Neuron (in vitro differentiated cells): Measurements from ENCODE around the gene ALG14.
"Not testable (repeated sequence)": the region's sequence is repeated elsewhere in the genome, so short reads cannot be mapped to it uniquely, and the experiment has no call there.

ENCODE experiments used
- H2AFZ ChIP-seq: one replicate; pipeline ENCODE4 v1.6.1; 2013; ENCODE audit warnings: low read depth, mild to moderate bottlenecking, inconsistent platforms, low read length, moderate library complexity
- H3K27me3 ChIP-seq: one replicate; pipeline ENCODE4 v1.6.1; 2013; ENCODE audit warnings: low read length; ENCODE audit not compliant: insufficient read depth
- H3K36me3 ChIP-seq: one replicate; pipeline ENCODE4 v1.6.1; 2013; ENCODE audit warnings: low read length; ENCODE audit not compliant: insufficient read depth
- H3K4me1 ChIP-seq: one replicate; pipeline ENCODE4 v1.6.1; 2013; ENCODE audit warnings: low read length; ENCODE audit not compliant: insufficient read depth
- H3K4me3 ChIP-seq: 2 replicates; pipeline ENCODE4 v1.5.1; 2013; ENCODE audit warnings: mild to moderate bottlenecking, low read length, moderate library complexity
- H3K9me3 ChIP-seq: one replicate; pipeline ENCODE4 v1.6.1; 2013; ENCODE audit warnings: low read length

ALG14 gene

DNA sequence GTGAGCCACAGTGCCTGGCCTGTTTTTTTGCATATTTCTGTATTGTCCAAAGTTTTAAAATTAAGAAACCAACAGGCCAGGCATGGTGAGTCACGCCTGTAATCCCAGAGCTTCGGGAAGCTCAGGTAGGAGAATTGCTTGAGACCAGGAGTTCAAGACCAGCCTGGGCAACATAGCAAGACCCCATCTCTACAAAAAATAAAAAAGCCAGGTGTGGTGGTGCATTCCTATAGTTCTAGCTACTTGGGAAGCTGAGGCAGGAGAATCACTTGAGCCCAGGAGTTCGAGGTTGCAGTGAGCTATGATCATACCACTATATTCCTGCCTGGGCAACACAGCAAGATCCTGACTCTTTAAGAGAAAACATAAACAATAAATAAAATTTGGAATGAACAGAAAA lies 25.1 kb downstream of the ALG14 start:
- H3K9me3 ChIP-seq, H3K27me3 ChIP-seq, H3K36me3 ChIP-seq, H3K4me1 ChIP-seq, H3K4me3 ChIP-seq, H2AFZ ChIP-seq: not testable (repeated sequence)

DNA sequence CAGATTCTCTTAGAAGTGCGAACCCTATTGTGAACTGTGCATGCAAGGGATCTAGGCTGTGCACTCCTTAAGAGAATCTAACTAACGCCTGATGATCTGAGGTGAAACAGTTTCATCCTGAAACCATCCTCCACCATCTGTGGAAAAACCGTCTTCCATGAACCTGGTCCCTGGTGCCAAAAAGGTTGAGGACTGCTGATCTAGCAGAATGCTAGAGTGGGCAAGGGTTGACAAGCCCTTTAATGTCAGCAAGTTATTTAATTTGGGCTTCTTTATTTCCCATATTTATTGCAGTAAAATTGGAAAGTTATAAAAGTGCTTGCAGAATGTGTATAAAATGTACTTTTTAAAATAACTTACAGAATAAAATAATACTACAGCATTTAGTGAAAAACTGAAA lies 26.4 kb downstream of the ALG14 start:
- H3K36me3 ChIP-seq: no peaks in the 10 kb centered on the region
- no peak overlapping the region for H3K4me3 ChIP-seq
- H3K4me1 ChIP-seq: peaks cover 11% of the 10 kb centered on the region
- no peak overlapping the region for H2AFZ ChIP-seq
- no peaks in the 10 kb centered on the region for H3K27me3 ChIP-seq
- no peaks in the 10 kb centered on the region for H3K9me3 ChIP-seq

- H3K4me1 ChIP-seq: peaks cover 9% of the 10 kb centered on the region
- no peaks in the 10 kb centered on the region for H3K9me3 ChIP-seq
- H2AFZ ChIP-seq: no peak overlapping the region
- no peaks in the 10 kb centered on the region for H3K27me3 ChIP-seq
- no peaks in the 10 kb centered on the region for H3K36me3 ChIP-seq
- no peak overlapping the region for H3K4me3 ChIP-seq
Observed at GRCh38 chr1:95043141-95043980, 29.4 kb downstream of the ALG14 start.

DNA sequence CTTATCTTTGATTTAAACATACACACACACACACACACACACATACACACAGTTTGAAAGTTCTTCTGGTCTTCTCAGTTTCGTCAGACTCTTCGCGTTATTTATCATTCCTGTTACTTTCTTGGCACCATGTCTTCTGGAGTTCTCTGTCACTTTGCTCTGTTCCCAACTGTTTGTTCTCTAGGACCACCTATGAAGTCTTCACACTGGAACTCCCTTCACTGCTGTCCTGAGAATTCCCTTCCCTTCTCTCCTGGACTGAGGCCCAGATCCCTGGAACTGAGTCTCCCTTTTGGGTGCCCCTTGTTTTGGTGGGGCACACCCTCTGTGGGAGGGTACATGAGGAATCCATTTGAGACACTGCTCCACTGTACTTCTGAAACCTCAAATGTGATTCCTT lies 30.5 kb downstream of the ALG14 start:
- no peaks in the 10 kb centered on the region for H3K36me3 ChIP-seq
- H3K9me3 ChIP-seq: no peaks in the 10 kb centered on the region
- H3K4me3 ChIP-seq: no peak overlapping the region
- no peaks in the 10 kb centered on the region for H3K27me3 ChIP-seq
- H2AFZ ChIP-seq: no peak overlapping the region
- H3K4me1 ChIP-seq: peaks cover 6% of the 10 kb centered on the region

GRCh38 chr1:95041491-95042165 lies 31.1 kb downstream of the ALG14 start:
- Histone ChIP-seq H2AFZ (no peak overlapping the region), H3K27me3 (no peaks in the 10 kb centered on the region), H3K36me3 (no peaks in the 10 kb centered on the region), H3K4me3 (no peak overlapping the region), H3K9me3 (peaks cover 2% of the 10 kb centered on the region), H3K4me1 (peaks cover 6% of the 10 kb centered on the region)

DNA sequence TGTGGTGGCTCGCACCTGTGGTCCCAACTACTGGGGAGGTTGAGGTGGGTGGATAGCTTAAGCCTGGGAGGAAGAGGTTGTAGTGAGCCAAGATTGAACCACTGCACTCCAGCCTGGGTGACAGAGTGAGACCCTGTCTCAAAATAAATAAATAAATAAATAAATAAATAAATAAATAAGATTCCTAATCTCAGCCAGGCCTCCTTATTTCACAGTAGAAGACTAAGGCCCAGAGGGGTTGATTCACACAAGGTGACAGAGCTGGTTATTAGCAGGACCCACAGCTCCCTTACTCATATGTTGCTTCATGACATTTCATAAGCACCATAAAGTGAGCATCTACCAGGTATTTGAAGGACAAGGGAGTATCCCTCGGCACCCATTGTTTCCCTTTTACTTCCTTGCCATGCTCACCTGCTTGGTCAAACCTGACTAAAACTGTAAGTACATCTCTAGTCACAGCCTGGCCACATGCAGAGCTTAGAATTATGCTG lies 32.7 kb downstream of the ALG14 start:
- no peaks in the 10 kb centered on the region for H3K27me3 ChIP-seq
- H3K4me1 ChIP-seq: peaks cover 6% of the 10 kb centered on the region
- H2AFZ ChIP-seq: no peak overlapping the region
- no peaks in the 10 kb centered on the region for H3K36me3 ChIP-seq
- no peak overlapping the region for H3K4me3 ChIP-seq
- peaks cover 2% of the 10 kb centered on the region for H3K9me3 ChIP-seq

- no peak overlapping the region for H3K4me3 ChIP-seq
- H3K27me3 ChIP-seq: no peaks in the 10 kb centered on the region
- H3K36me3 ChIP-seq: no peaks in the 10 kb centered on the region
- peaks cover 6% of the 10 kb centered on the region for H3K4me1 ChIP-seq
- H2AFZ ChIP-seq: no peak overlapping the region
- peaks cover 2% of the 10 kb centered on the region for H3K9me3 ChIP-seq
Observed at GRCh38 chr1:95039360-95040031, 33.3 kb downstream of the ALG14 start.

DNA sequence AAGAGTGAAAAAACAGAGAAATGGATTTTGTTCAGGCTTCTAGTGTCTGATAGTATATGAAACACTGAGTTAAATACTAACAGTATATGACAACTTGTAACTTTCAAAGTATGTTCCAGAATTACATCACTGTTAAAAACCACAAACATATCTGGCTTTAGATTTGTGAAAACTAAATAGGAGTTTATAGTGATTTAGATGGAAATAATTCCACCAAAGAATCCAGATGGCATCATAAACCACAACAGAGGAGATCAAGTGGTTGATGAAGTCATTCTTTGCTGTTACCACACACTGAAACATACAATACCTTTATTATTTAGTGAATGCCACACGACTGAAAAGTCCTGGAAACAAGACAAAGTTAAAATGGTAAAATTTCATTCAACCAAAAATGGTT lies 37.2 kb downstream of the ALG14 start:
- no peaks in the 10 kb centered on the region for H3K27me3 ChIP-seq
- H3K4me3 ChIP-seq: no peak overlapping the region
- no peaks in the 10 kb centered on the region for H3K4me1 ChIP-seq
- H3K9me3 ChIP-seq: peaks cover 2% of the 10 kb centered on the region
- H2AFZ ChIP-seq: no peak overlapping the region
- H3K36me3 ChIP-seq: no peaks in the 10 kb centered on the region

DNA sequence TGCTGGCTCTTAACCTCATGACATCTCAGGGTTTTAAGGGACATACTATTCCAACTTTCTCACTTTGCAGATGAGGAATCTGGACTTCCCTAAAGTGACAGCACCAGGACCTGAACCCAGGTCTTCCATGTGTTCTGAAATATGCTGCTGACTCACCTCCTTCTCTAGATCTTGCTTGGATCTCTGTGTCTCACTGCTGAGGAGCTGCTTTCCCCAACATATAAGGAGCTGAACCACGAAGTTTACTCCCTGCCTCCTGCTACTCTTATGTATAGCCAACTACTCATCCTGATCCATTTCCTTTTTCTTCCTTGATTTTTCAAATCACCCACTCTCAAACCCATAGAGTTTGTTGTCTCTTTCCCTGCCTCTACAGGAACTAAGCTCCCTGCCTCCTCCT lies 38.2 kb downstream of the ALG14 start:
- peaks cover 2% of the 10 kb centered on the region for H3K9me3 ChIP-seq
- H3K36me3 ChIP-seq: no peaks in the 10 kb centered on the region
- no peaks in the 10 kb centered on the region for H3K27me3 ChIP-seq
- no peak overlapping the region for H2AFZ ChIP-seq
- peaks cover 1% of the 10 kb centered on the region for H3K4me1 ChIP-seq
- H3K4me3 ChIP-seq: no peak overlapping the region

DNA sequence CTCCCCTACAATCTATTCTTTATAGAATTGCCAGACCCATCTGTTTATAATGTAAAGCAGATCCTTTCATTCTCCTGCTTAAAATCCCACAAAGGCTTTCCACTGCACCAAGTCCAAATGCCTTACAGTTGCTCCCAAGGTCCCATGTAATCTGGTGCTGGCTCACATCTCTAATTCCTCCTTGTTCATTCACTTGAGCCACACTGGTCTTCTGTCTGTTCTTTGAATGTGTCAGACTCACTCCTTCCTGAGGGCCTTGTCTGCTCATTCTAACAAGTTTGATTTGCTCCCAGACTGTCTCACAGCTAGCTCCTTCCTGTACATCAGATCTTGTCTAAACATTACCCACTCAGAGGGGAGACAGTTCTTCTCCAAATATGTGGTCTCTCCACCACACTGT lies 38.9 kb downstream of the ALG14 start:
- Histone ChIP-seq H2AFZ (no peak overlapping the region), H3K4me3 (no peak overlapping the region), H3K4me1 (peaks cover 4% of the 10 kb centered on the region), H3K27me3 (no peaks in the 10 kb centered on the region), H3K9me3 (peaks cover 2% of the 10 kb centered on the region), H3K36me3 (no peaks in the 10 kb centered on the region)

DNA sequence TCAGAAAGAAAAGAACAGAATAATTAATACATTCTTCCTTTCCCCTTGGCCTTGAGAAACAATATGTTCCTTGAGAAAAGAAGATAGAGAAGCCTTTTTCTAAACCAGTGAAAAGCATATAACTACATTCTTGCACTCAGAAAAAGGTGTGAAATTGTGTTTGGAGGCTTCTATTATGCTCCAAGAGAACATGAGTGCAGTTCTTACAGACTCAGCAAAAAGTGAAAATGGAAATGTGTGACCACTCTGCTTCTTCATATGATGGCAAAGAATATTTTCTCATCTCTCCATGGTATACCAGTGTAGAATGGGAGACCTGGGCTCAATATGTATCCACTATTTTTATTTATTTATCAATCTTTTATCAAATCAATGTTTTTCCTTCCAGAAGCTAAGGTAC lies 43.2 kb downstream of the ALG14 start:
- Histone ChIP-seq H3K36me3 (no peaks in the 10 kb centered on the region), H3K4me3 (no peak overlapping the region), H3K9me3 (peaks cover 3% of the 10 kb centered on the region), H3K27me3 (no peaks in the 10 kb centered on the region), H2AFZ (no peak overlapping the region), H3K4me1 (peaks cover 4% of the 10 kb centered on the region)

DNA sequence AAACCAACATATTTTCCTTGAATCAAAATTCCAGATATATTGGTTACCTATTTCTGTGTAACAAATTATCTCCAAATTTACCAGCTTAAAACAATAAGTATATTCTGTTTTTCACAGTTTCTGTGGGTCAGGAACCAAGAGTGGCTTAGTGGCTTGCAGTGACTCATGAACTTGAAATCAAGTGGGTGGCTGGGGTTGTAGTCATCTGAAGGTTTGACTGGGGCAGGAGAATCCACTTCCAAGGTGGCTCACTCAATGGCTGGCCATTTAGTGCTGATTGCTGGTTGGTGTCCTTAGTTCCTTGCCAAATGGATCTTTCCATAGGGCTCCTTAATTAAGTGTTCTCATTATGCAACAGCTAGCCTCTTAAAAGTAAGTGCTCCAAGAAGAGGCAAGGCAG lies 43.8 kb downstream of the ALG14 start:
- no peak overlapping the region for H2AFZ ChIP-seq
- H3K27me3 ChIP-seq: no peaks in the 10 kb centered on the region
- no peak overlapping the region for H3K4me3 ChIP-seq
- no peaks in the 10 kb centered on the region for H3K36me3 ChIP-seq
- peaks cover 4% of the 10 kb centered on the region for H3K4me1 ChIP-seq
- H3K9me3 ChIP-seq: peaks cover 3% of the 10 kb centered on the region

DNA sequence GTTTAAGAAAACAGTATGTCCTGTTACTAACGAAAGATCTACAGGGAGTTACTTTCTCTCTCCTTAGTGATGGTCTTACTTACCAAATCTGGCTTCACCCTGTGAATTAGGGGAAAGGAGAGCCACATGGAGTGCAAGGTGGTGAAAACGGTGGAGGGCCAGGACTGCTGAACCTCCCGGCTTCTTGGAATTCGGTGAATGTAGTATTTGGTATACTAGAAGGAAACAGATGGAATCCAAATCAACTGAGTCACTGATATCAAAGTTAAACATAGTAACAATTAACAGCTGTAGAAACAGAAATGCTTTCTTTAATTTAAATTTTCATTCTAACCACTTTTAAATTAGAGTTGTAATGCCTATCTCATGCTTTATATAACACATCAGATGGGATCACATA lies 45.7 kb downstream of the ALG14 start:
- no peak overlapping the region for H3K4me3 ChIP-seq
- no peaks in the 10 kb centered on the region for H3K27me3 ChIP-seq
- no peak overlapping the region for H2AFZ ChIP-seq
- no peaks in the 10 kb centered on the region for H3K36me3 ChIP-seq
- H3K4me1 ChIP-seq: peaks cover 4% of the 10 kb centered on the region
- H3K9me3 ChIP-seq: peaks cover 3% of the 10 kb centered on the region
